Activated T-helper 1 cell treated with anti-CD3 and anti-CD28 coated beads, Interleukin-12 subunit alpha, Interleukin-12 subunit beta, Interleukin-2, Interleukin-4 antibody, amounts not matched to agents 30 ng/mL and 10 ng/mL and 1 ng/mL, durations not matched to agents 14 hours and 24 hours and 36 hours (primary cell): Measurements from ENCODE around the gene EYS. TPM values are rescaled to one million over a fixed set of nuclear protein-coding genes. Genes with fewer than 3 reads are reported as not detected.

Experiments
- DNase-seq: peaks from one replicate; pipeline ENCODE4 v3.0.0; 2021; ENCODE audit warnings: low spot score
- H3K27ac Mint-ChIP-seq: one replicate; pipeline ENCODE4 v1.8.0; 2021; ENCODE audit warnings: mild to moderate bottlenecking, mixed read lengths
- H3K27me3 Mint-ChIP-seq: one replicate; pipeline ENCODE4 v1.8.0; 2022; ENCODE audit warnings: mild to moderate bottlenecking, moderate library complexity, mixed read lengths; ENCODE audit not compliant: insufficient read depth
- H3K36me3 Mint-ChIP-seq: one replicate; pipeline ENCODE4 v1.8.0; 2021; ENCODE audit warnings: low read depth, mixed read lengths
- H3K4me1 Mint-ChIP-seq: one replicate; pipeline ENCODE4 v1.8.0; 2021; ENCODE audit warnings: low read depth, mixed read lengths
- H3K4me3 Mint-ChIP-seq: one replicate; pipeline ENCODE4 v1.8.0; 2021; ENCODE audit warnings: mild to moderate bottlenecking, moderate library complexity, mixed read lengths
- H3K9me3 Mint-ChIP-seq: one replicate; pipeline ENCODE4 v1.8.0; 2021; ENCODE audit warnings: mixed read lengths
- intact Hi-C: fragments of 100-400 bp; cut with micrococcal nuclease; formaldehyde crosslinking; loops from one replicate; pipeline ENCODE4 v1.15.1; 2024
- total RNA-seq: library from RNA; stranded (reverse); gene quantifications from 2 replicates; pipeline ENCODE4 v1.2.3, GENCODE V29; 2022

Gene EYS
- total RNA-seq, 1 donor from 2014 or later: not detected

DNA sequence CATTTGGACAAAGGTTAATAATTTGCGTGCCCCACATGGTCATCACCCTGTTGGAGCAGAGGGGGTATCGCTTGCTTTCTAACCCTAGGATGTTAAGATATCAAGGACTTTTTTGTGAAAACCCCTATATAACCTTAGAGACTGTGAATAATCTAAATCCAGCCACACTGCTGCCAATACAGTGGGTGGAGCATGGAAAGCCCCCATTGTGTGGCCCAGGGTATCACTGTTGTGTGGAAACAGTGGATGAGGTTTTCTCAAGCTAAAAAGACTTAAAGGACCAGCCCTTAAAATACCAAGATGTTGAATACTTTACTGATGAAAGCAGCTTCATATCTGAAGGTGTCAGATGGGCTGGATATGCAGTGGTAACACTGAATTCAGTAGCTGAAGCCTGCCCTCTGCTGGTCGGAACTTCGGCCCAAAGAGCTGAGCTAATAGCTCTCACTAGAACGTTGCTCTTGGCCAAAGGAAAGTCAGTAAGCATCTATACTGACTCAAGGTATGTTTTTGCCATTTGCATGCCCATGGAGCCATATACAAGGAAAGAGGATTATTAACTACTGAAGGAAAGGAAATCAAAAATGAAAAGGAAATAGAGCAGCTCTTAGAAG is 1376.2 kb downstream of the EYS start:
- no peak for DNase-seq
- intact Hi-C loops: no loop called here
- Mint-ChIP-seq H3K36me3 (no peaks in the 10 kb centered on the region), H3K4me3 (no peak overlapping the region), H3K27me3 (no peaks in the 10 kb centered on the region), H3K27ac (no peak overlapping the region), H3K9me3 (no peaks in the 10 kb centered on the region), H3K4me1 (no peaks in the 10 kb centered on the region)

DNA sequence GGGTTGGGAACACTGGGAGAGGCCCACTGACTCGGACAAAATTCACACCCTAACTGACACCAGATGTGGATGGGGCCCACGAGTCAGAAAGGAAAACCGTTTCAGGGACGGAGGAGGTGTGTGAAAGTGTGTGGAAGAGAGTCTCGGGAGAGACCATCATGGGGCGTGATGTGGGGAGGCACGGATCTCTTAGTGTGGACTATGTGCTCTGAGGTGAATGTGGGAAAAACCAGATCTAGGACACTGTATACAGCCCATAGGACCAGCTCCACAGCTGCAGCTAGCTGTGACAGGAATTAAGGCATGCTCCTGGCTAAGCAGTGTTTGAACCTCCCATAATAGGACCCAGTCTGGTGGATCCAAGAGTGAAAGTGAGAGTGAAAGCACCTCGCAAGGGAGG is 1380.1 kb downstream of the EYS start:
- DNase-seq: no peak
- no peaks in the 10 kb centered on the region for H3K36me3 Mint-ChIP-seq
- no peaks in the 10 kb centered on the region for H3K9me3 Mint-ChIP-seq
- no peak overlapping the region for H3K4me3 Mint-ChIP-seq
- H3K4me1 Mint-ChIP-seq: no peaks in the 10 kb centered on the region
- H3K27me3 Mint-ChIP-seq: no peaks in the 10 kb centered on the region
- intact Hi-C loops: no loop called here
- no peak overlapping the region for H3K27ac Mint-ChIP-seq

- Mint-ChIP-seq H3K27me3 (no peaks in the 10 kb centered on the region), H3K4me3 (no peak overlapping the region), H3K4me1 (no peaks in the 10 kb centered on the region), H3K9me3 (no peaks in the 10 kb centered on the region), H3K36me3 (no peaks in the 10 kb centered on the region), H3K27ac (no peak overlapping the region)
- intact Hi-C loops: no loop called here
- no peak for DNase-seq
Observed at GRCh38 chr6:64325093-64325492, 1381.9 kb downstream of the EYS start.

GRCh38 chr6:64310214-64310613 is 1396.8 kb downstream of the EYS start:
- no peaks in the 10 kb centered on the region for H3K27me3 Mint-ChIP-seq
- DNase-seq: no peak
- no peaks in the 10 kb centered on the region for H3K36me3 Mint-ChIP-seq
- no peak overlapping the region for H3K27ac Mint-ChIP-seq
- H3K4me1 Mint-ChIP-seq: no peaks in the 10 kb centered on the region
- intact Hi-C loops: no loop called here
- H3K9me3 Mint-ChIP-seq: peaks cover 12% of the 10 kb centered on the region
- no peak overlapping the region for H3K4me3 Mint-ChIP-seq

- no peak overlapping the region for H3K27ac Mint-ChIP-seq
- H3K27me3 Mint-ChIP-seq: no peaks in the 10 kb centered on the region
- no peaks in the 10 kb centered on the region for H3K36me3 Mint-ChIP-seq
- H3K4me1 Mint-ChIP-seq: no peaks in the 10 kb centered on the region
- intact Hi-C loops: no loop called here
- H3K4me3 Mint-ChIP-seq: no peak overlapping the region
- DNase-seq: no peak
- peaks cover 9% of the 10 kb centered on the region for H3K9me3 Mint-ChIP-seq
Observed at GRCh38 chr6:64301307-64302236, 1405.5 kb downstream of the EYS start.

DNA sequence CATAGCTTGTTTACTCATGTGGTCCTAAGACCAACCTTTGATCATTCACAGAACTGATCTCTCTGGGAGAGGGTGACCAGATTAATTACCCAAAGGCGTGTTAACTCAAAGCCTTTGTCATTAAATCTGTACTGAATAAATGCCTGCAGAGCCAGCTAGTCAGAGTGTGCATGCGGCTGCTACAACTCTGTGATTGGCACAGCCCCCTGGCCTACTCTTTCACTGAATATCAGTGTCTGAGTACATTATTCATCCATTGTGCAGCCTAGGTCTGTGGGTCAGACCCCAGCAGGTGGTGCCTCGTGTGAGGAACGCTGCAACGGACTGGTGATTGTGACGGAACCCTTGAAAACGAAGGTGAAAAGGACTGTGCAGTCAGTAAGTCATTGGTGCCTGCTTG is 1407.8 kb downstream of the EYS start:
- Mint-ChIP-seq H3K4me1 (no peaks in the 10 kb centered on the region), H3K27me3 (no peaks in the 10 kb centered on the region), H3K36me3 (no peaks in the 10 kb centered on the region), H3K27ac (no peak overlapping the region), H3K4me3 (no peak overlapping the region), H3K9me3 (peaks cover 9% of the 10 kb centered on the region)
- intact Hi-C loops: no loop called here
- DNase-seq: no peak

DNA sequence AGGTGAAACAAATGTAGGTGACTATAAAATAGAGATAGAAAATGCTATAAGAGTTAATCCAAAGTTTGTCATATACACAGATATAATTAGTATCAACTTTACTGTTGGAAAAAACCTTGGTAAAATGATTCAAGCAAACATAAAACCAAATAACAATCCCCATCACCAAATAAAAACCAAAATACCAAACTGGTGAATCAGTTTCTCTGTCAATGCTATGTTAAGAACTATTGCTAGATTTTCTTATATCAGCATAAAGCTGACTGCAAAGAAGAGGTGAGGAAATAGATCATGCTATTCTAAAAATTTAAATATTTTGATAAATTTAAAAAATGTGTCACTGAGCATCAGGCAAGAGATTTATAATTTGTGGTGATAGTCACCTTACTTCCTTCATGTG is 1413.0 kb downstream of the EYS start:
- no peak for DNase-seq
- no peak overlapping the region for H3K4me3 Mint-ChIP-seq
- no peak overlapping the region for H3K27ac Mint-ChIP-seq
- intact Hi-C loops: no loop called here
- H3K4me1 Mint-ChIP-seq: no peaks in the 10 kb centered on the region
- no peaks in the 10 kb centered on the region for H3K36me3 Mint-ChIP-seq
- peaks cover 5% of the 10 kb centered on the region for H3K9me3 Mint-ChIP-seq
- H3K27me3 Mint-ChIP-seq: no peaks in the 10 kb centered on the region

DNA sequence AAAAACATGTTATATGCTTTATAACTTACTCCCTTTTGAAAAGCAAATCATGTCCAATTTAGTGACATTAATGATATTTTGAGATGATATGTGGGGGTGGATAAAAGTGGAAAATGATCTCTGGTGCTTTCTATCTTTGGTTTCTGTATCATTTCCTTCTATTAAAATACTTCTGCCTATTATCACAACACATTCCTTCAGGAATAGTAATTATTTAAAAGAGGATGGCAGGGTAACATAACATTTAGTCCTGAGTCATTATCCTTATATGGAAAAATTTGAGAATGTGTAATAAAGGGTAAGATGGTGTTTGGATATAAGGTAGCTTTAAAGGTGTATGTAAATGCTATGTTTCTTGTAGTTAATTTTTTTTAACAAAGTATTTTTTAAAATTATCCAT is 1413.7 kb downstream of the EYS start:
- no peaks in the 10 kb centered on the region for H3K27me3 Mint-ChIP-seq
- DNase-seq: no peak
- peaks cover 5% of the 10 kb centered on the region for H3K9me3 Mint-ChIP-seq
- intact Hi-C loops: no loop called here
- H3K27ac Mint-ChIP-seq: no peak overlapping the region
- no peaks in the 10 kb centered on the region for H3K36me3 Mint-ChIP-seq
- no peaks in the 10 kb centered on the region for H3K4me1 Mint-ChIP-seq
- H3K4me3 Mint-ChIP-seq: no peak overlapping the region

DNA sequence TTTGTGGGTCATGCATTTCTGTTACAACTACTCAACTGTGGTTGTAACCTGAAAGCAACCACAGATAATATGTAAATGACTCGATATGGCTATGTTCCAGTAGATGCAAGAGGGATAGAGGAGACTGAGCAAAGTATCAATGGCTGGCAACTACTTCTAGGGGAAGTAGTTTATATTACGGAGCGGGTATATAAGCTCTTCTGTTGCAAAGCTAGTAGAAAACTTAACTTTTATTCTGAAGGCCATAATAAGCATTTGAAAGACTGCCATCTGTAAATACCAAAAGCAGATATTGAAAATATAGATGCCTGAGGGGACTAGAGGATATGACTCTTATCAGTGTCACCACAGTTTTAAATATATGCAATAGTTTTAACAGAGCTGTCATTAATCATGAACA is 1416.2 kb downstream of the EYS start:
- DNase-seq: no peak
- no peaks in the 10 kb centered on the region for H3K9me3 Mint-ChIP-seq
- H3K4me1 Mint-ChIP-seq: no peaks in the 10 kb centered on the region
- H3K27ac Mint-ChIP-seq: no peak overlapping the region
- no peak overlapping the region for H3K4me3 Mint-ChIP-seq
- H3K36me3 Mint-ChIP-seq: no peaks in the 10 kb centered on the region
- intact Hi-C loops: no loop called here
- H3K27me3 Mint-ChIP-seq: no peaks in the 10 kb centered on the region

DNA sequence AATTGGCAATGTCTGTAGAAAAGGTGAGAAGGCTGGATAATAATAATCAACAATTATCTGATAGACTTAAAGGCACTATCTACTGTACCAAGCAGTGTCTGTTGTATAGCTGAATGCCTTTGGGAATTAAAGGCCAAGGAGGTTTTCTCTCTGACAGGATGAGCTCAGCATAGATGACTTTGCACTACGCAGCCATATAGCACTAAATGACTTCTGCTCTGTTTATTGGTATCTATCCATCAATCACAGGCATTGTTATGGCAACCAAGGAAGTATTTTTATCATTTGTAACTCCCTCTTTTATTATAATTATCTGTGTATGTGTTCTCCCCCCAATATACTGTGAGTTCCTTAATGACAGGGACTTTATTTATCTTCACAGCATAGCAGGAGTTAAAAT is 1417.1 kb downstream of the EYS start:
- H3K4me3 Mint-ChIP-seq: no peak overlapping the region

DNA sequence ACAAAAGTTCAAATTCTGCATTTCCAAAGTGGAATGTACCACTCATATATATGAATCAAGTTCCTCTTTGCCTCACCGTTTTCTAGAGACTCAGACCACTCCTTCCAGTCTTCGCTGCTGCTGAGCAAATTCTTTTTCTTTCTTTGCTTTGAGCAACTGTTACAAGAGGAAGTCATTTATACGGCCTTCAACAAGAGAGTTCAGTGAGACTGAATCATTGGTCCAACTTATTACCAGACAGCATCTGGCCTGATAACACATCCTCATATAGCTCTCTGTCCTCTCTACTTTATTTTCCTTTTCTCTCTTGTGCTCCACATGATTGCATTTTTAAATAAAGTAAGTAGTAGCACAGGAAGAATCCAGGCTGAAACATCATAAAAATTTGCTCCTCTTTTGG is 1418.7 kb downstream of the EYS start:
- DNase-seq: no peak
- H3K27me3 Mint-ChIP-seq: no peaks in the 10 kb centered on the region
- H3K27ac Mint-ChIP-seq: no peak overlapping the region
- intact Hi-C loops: no loop called here
- H3K4me1 Mint-ChIP-seq: no peaks in the 10 kb centered on the region
- no peaks in the 10 kb centered on the region for H3K9me3 Mint-ChIP-seq
- H3K4me3 Mint-ChIP-seq: no peak overlapping the region
- H3K36me3 Mint-ChIP-seq: no peaks in the 10 kb centered on the region

More for the DNA sequence above, 1417.1 kb downstream of the EYS start:
- DNase-seq: no peak
- intact Hi-C loops: no loop called here
- Mint-ChIP-seq H3K4me1 (no peaks in the 10 kb centered on the region), H3K9me3 (no peaks in the 10 kb centered on the region), H3K27ac (no peak overlapping the region), H3K27me3 (no peaks in the 10 kb centered on the region), H3K36me3 (no peaks in the 10 kb centered on the region)

DNA sequence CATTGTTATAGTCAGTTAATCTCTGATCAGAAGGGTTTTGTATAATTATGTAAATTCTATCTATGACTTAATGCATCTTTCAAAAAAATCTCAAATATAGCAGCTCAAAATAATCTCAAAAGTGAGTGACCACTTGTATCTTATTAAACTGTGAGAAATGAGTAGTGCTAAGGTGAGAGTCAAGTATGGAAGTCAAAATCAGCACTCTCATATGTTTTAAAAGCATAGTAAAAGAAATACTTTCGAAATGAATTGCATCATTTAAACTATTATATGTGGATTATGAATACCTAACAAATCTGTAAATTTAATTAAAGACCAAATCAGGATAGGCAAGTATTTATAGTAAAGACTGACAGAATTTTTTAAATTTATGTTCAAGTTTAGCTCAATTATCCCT is 1425.9 kb downstream of the EYS start:
- Mint-ChIP-seq H3K27ac (no peak overlapping the region), H3K4me3 (no peak overlapping the region), H3K27me3 (no peaks in the 10 kb centered on the region), H3K4me1 (no peaks in the 10 kb centered on the region), H3K36me3 (no peaks in the 10 kb centered on the region), H3K9me3 (no peaks in the 10 kb centered on the region)
- DNase-seq: no peak
- intact Hi-C loops: no loop called here

DNA sequence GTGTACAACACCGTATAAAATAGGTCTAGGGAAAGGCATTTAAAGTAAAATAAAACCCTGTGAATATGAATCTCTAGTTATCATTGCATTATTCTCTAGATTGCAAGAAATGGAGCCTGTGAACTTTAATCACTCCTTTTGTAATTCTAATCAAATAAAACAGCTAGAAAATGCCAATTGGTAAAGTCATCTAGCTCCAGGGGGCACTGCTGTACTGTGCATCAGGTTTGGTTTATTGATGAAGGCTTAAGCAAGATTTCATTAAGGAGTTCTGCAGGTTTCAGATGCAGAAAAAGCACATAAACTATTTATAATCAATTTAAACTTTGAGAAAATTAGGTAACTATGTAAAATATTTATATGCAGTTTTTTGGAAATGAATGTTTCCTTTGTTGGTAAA is 1426.5 kb downstream of the EYS start:
- H3K27ac Mint-ChIP-seq: no peak overlapping the region
- H3K36me3 Mint-ChIP-seq: no peaks in the 10 kb centered on the region
- H3K4me3 Mint-ChIP-seq: no peak overlapping the region
- DNase-seq: no peak
- H3K9me3 Mint-ChIP-seq: no peaks in the 10 kb centered on the region
- intact Hi-C loops: no loop called here
- no peaks in the 10 kb centered on the region for H3K4me1 Mint-ChIP-seq
- no peaks in the 10 kb centered on the region for H3K27me3 Mint-ChIP-seq
